HCT116 (cell line): Measurements from ENCODE around the gene PPP1R15A. TPM values are rescaled to one million over a fixed set of nuclear protein-coding genes. Genes with fewer than 3 reads are reported as not detected.

Source experiments
- ATAC-seq: fragments of 200-7000 bp; cut with Tn5 transposase; 2 replicates; pipeline ENCODE4 v1.9.1; 2020; ENCODE audit warnings: mild to moderate bottlenecking, moderate library complexity
- BruUV-seq: library from RNA; stranded (reverse); fragments of 400-500 nt; replicated peaks from 2 replicates; lab custom pipeline; 2021; lab: Mats Ljungman, UMichigan
- CTCF ChIA-PET: fragments of 300-600 bp; sonication (Branson Sonifier 250); formaldehyde crosslinking; loops from one replicate; lab custom pipeline; 2021; ENCODE audit warnings: antibody characterized with exemption; lab: Charles Lee
- POLR2A ChIA-PET: fragments of 300-600, 350-600 bp; sonication (Branson Sonifier 250); formaldehyde crosslinking; loops from one replicate; lab custom pipeline; 2021; ENCODE audit warnings: antibody characterized with exemption; lab: Charles Lee
- RAD21 ChIA-PET, 2 experiments: fragments of 300-600 bp; sonication (Branson Sonifier 250); formaldehyde crosslinking; loops; one replicate each; lab custom pipeline; 2023; ENCODE audit warnings: low total read pairs in 2 of 2; ENCODE audit not compliant: uncharacterized antibody in 2 of 2, unreplicated experiment in 2 of 2, low non-redundant PET in 1 of 2; lab: Charles Lee
- DNase-seq: peaks from one replicate; pipeline ENCODE4 v3.0.0-alpha.2; 2010; ENCODE audit warnings: low read depth, low spot score
- H2AFZ ChIP-seq: fragments of 200-600 bp; shearing (Covaris generic), sonication (generic); 2 replicates; pipeline ENCODE4 v1.6.1; 2017; ENCODE audit warnings: low read depth, mixed run types, mixed read lengths, antibody characterized with exemption, low read length; ENCODE audit not compliant: poor library complexity, severe bottlenecking
- H3K27ac ChIP-seq: 2 replicates; pipeline ENCODE4 v1.5.1; 2012; ENCODE audit warnings: low read depth, low read length
- H3K27me3 ChIP-seq: fragments of 200-600 bp; sonication (generic); 2 replicates; pipeline ENCODE4 v1.6.1; 2016; ENCODE audit warnings: mixed run types, low read length, mixed read lengths; ENCODE audit not compliant: insufficient read depth
- H3K36me3 ChIP-seq, 2 experiments: fragments of 200-500 bp in 1 of 2; fragments of 200-600 bp in 1 of 2; sonication (Bioruptor generic) in 1 of 2; sonication (generic) in 1 of 2; 2 replicates each; pipeline versions ENCODE4 v1.5.1 to v1.6.1; 2014 to 2016; ENCODE audit warnings: low read length in 2 of 2, inconsistent platforms in 1 of 2, mixed read lengths in 1 of 2, mixed run types in 1 of 2; ENCODE audit not compliant: insufficient read depth in 2 of 2, control insufficient read depth in 1 of 2
- H3K4me1 ChIP-seq, 2 experiments: fragments of 200-600 bp in 1 of 2; sonication (generic) in 1 of 2; 2 replicates each; pipeline versions ENCODE4 v1.5.1 to v1.6.1; 2012 to 2017; ENCODE audit warnings: low read length in 2 of 2, inconsistent platforms in 1 of 2, mild to moderate bottlenecking in 1 of 2, mixed read lengths in 1 of 2, mixed run types in 1 of 2, moderate library complexity in 1 of 2; ENCODE audit not compliant: insufficient read depth in 2 of 2, control insufficient read depth in 1 of 2
- H3K4me2 ChIP-seq: fragments of 200-600 bp; sonication (generic); 2 replicates; pipeline ENCODE4 v1.6.1; 2017; ENCODE audit warnings: mixed run types, low read length, mixed read lengths
- H3K4me3 ChIP-seq, 2 experiments: fragments of 200-600 bp in 1 of 2; sonication (generic) in 1 of 2; replicated peaks in 1 of 2; 2 replicates each; pipeline ENCODE4 v1.5.1; 2011 to 2016; ENCODE audit warnings: low read length in 2 of 2, control low read depth in 1 of 2, low read depth in 1 of 2, mild to moderate bottlenecking in 1 of 2, mixed read lengths in 1 of 2, mixed run types in 1 of 2
- H3K79me2 ChIP-seq: fragments of 200-600 bp; sonication (generic); 2 replicates; pipeline ENCODE4 v1.6.1; 2017; ENCODE audit warnings: mild to moderate bottlenecking, mixed run types, low read length, moderate library complexity, mixed read lengths; ENCODE audit not compliant: insufficient read depth
- H3K9ac ChIP-seq: fragments of 200-600 bp; sonication (generic); 2 replicates; pipeline ENCODE4 v1.6.1; 2016; ENCODE audit warnings: low read length, mixed read lengths
- H3K9me2 ChIP-seq: fragments of 200-600 bp; sonication (generic), shearing (Covaris generic); 2 replicates; pipeline ENCODE4 v1.6.1; 2017; ENCODE audit warnings: mixed run types, mild to moderate bottlenecking, moderate library complexity; ENCODE audit not compliant: insufficient read depth
- H3K9me3 ChIP-seq, 2 experiments: fragments of 200-500 bp in 1 of 2; fragments of 200-600 bp in 1 of 2; sonication (Bioruptor generic) in 1 of 2; sonication (generic) in 1 of 2; 2 replicates each; pipeline ENCODE4 v1.6.1; 2014 to 2017; ENCODE audit warnings: low read length in 2 of 2, mixed read lengths in 2 of 2, inconsistent platforms in 1 of 2, low read depth in 1 of 2, mild to moderate bottlenecking in 1 of 2, mixed run types in 1 of 2, moderate library complexity in 1 of 2; ENCODE audit not compliant: control insufficient read depth in 1 of 2, insufficient read depth in 1 of 2
- H4K20me1 ChIP-seq: fragments of 200-600 bp; sonication (generic), shearing (Covaris generic); 2 replicates; pipeline ENCODE4 v1.6.1; 2017; ENCODE audit warnings: mixed run types, mild to moderate bottlenecking, moderate library complexity; ENCODE audit not compliant: insufficient read depth
- CTCF ChIP-seq, 3 experiments: fragments of 200-600 bp in 1 of 3; sonication (generic) in 1 of 3; IDR thresholded peaks in 2 of 3; conservative IDR thresholded peaks in 1 of 3; 2 replicates each; pipeline ENCODE4 v1.5.1; 2012 to 2017; ENCODE audit warnings: low read depth in 2 of 3, low read length in 2 of 3, antibody characterized with exemption in 1 of 3, borderline replicate concordance in 1 of 3, control low read depth in 1 of 3, mild to moderate bottlenecking in 1 of 3, mixed read lengths in 1 of 3, mixed run types in 1 of 3, moderate library complexity in 1 of 3; ENCODE audit not compliant: insufficient read depth in 1 of 3
- FOSL1 ChIP-seq: IDR thresholded peaks from 2 replicates; pipeline ENCODE4 v1.6.1; 2012; ENCODE audit warnings: low read depth
- POLR2AphosphoS5 ChIP-seq: IDR thresholded peaks from 2 replicates; pipeline ENCODE4 v1.6.1; 2011; ENCODE audit warnings: mild to moderate bottlenecking, low read depth, low read length, moderate library complexity
- RAD21 ChIP-seq: IDR thresholded peaks from 2 replicates; pipeline ENCODE4 v1.6.1; 2012; ENCODE audit warnings: low read depth, mild to moderate bottlenecking
- intact Hi-C: fragments of 100-400 bp; cut with micrococcal nuclease; formaldehyde crosslinking; loops from 2 replicates; pipeline ENCODE4 v1.10.0; 2022
- total RNA-seq: library from RNA; stranded (reverse); gene quantifications from one replicate; pipeline ENCODE4 v1.2.1, GENCODE V29; 2021; ENCODE audit not compliant: unreplicated experiment

Gene PPP1R15A
- total RNA-seq, 1 experiment from 2014 or later: 50.3 TPM

DNA sequence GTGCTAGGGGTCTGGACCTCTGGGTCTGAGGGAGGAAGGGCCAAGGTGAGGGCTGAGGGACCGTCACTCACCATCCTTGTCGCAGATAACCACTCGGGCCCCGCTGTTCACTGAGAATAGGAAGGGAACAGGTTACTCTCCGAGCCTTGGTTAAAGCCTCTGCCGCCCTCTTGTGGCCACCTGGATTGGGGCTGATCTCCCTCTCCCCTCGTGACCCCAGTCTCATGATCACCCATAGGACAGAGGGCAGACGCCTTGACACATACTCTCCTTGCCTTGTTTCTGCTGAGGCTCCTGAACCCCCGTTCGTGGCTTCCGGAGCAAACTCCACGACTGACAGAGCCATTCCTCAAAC lies 36.5 kb upstream of the PPP1R15A start:
- Histone ChIP-seq H2AFZ (no peak overlapping the region), H3K9me3 (no peaks in the 10 kb centered on the region), H3K9ac (no peak overlapping the region), H3K4me1 (peaks cover 5 to 23% of the 10 kb centered on the region in 2 experiments; a peak in 3 of 4 replicates), H3K9me2 (no peaks in the 10 kb centered on the region), H3K36me3 (peaks cover 0 to 4% of the 10 kb centered on the region in 2 experiments; a peak in 1 of 4 replicates), H3K27ac (peak overlapping the region; percentile 56), H3K27me3 (no peaks in the 10 kb centered on the region), H3K4me2 (peak overlapping the region; percentile 52), H3K79me2 (no peaks in the 10 kb centered on the region), H3K4me3 (peak overlapping the region; percentile 29 to 35; a peak in 3 of 4 replicates), H4K20me1 (no peaks in the 10 kb centered on the region)
- intact Hi-C loops: loop anchor here (1.0 to 2.0 kb wide), 4 partner anchors 40 to 189 kb away; partner anchors contain the start of gene CA11
- BruUV-seq: no TSS peak
- DNase-seq (peak; percentile 76), ATAC-seq (peak; percentile 93)
- CTCF ChIA-PET: interaction anchor here (0.8 to 1.6 kb wide), 6 partner anchors 8 to 135 kb away, joined by 3 to 8 read pairs (median 4); no protein-coding TSS in a partner anchor
- POLR2A ChIA-PET: no interaction called here
- TF ChIP-seq POLR2AphosphoS5 (0 out of 2 replicates have a peak, but pooled peaks have one; percentile 34), RAD21 (peak; percentile 97), CTCF (IDR thresholded peaks at IDR 0.05 in 2 of 3, conservative IDR thresholded peaks at IDR 0.05 in 1 of 3; ENCODE audit: borderline replicate concordance in 1 of 3, insufficient read depth in 1 of 3, low read depth in 2 of 3, low read length in 2 of 3) (peak; percentile 86 to 92 (median 91)), FOSL1 (no peak)
- RAD21 ChIA-PET: interaction anchor here (1.0 to 1.2 kb wide), 3 partner anchors 40 to 47 kb away, joined by 3 to 6 read pairs (median 4); no protein-coding TSS in a partner anchor
